BLaER1 (cell line): Measurements from ENCODE around the gene NAGS.
"Not testable (repeated sequence)": the region's sequence is repeated elsewhere in the genome, so short reads cannot be mapped to it uniquely, and the experiment has no call there.

Experiments
- H3K27ac ChIP-seq: shearing (Covaris generic); formaldehyde crosslinking; 2 replicates; pipeline ENCODE4 v1.8.1; 2022
- H3K27me3 ChIP-seq: shearing (Covaris generic); formaldehyde crosslinking; 2 replicates; pipeline ENCODE4 v1.8.1; 2022
- H3K36me3 ChIP-seq: shearing (Covaris generic); formaldehyde crosslinking; 2 replicates; pipeline ENCODE4 v1.8.1; 2022
- H3K4me1 ChIP-seq: shearing (Covaris generic); formaldehyde crosslinking; 2 replicates; pipeline ENCODE4 v1.8.1; 2022
- H3K4me2 ChIP-seq: shearing (Covaris generic); formaldehyde crosslinking; 2 replicates; pipeline ENCODE4 v1.8.1; 2022
- H3K4me3 ChIP-seq: shearing (Covaris generic); formaldehyde crosslinking; 2 replicates; pipeline ENCODE4 v1.8.1; 2022
- H3K9ac ChIP-seq: shearing (Covaris generic); formaldehyde crosslinking; 2 replicates; pipeline ENCODE4 v1.8.1; 2022
- H3K9me3 ChIP-seq: shearing (Covaris generic); formaldehyde crosslinking; 2 replicates; pipeline ENCODE4 v1.8.1; 2022
- H4K20me1 ChIP-seq: shearing (Covaris generic); formaldehyde crosslinking; 2 replicates; pipeline ENCODE4 v1.8.1; 2022
- Cebpa-rat ChIP-seq: shearing (Covaris generic); IDR thresholded peaks from 2 replicates; pipeline ENCODE4 v1.8.1; 2022

NAGS gene

DNA sequence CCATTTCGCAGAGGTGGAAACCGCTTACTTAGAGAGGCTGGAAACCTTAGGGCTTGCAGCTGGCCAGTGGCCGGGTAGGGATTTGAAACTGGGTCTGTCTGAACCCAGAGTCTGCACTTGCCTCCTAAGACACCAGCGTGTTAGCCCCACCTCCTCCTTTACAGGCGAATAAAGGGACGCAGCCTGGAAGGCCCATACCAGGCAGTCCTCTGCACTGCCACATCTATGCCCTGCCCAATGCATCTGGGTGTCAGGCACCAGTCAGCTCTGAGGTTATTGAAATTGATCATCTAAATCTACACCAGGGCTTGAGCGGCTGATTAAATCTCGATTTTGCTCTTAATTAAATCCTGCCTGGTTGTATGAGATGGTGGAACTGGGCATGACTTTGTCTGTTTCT, 19.9 kb upstream of the NAGS start:
- H3K27me3 ChIP-seq = peaks cover 34% of the 10 kb centered on the region
- H3K4me2 ChIP-seq = no peak overlapping the region
- H3K4me1 ChIP-seq = 0 out of 2 replicates have a peak, but pooled peaks cover 8% of the 10 kb centered on the region
- H3K9ac ChIP-seq = no peak overlapping the region
- TF ChIP-seq Cebpa-rat = no peak
- no peak overlapping the region for H3K27ac ChIP-seq
- no peak overlapping the region for H3K4me3 ChIP-seq
- H4K20me1 ChIP-seq = no peaks in the 10 kb centered on the region
- no peaks in the 10 kb centered on the region for H3K36me3 ChIP-seq
- H3K9me3 ChIP-seq = no peaks in the 10 kb centered on the region

- 0 out of 2 replicates have a peak, but pooled peaks cover 8% of the 10 kb centered on the region for H3K4me1 ChIP-seq
- H3K9me3 ChIP-seq = no peaks in the 10 kb centered on the region
- H4K20me1 ChIP-seq = no peaks in the 10 kb centered on the region
- no peak overlapping the region for H3K9ac ChIP-seq
- peaks cover 34% of the 10 kb centered on the region for H3K27me3 ChIP-seq
- no peak overlapping the region for H3K27ac ChIP-seq
- no peak for TF ChIP-seq Cebpa-rat
- H3K36me3 ChIP-seq = no peaks in the 10 kb centered on the region
- no peak overlapping the region for H3K4me2 ChIP-seq
- no peak overlapping the region for H3K4me3 ChIP-seq
These were observed 18.0 kb upstream of the NAGS start for GRCh38 chr17:43986225-43986981.

DNA sequence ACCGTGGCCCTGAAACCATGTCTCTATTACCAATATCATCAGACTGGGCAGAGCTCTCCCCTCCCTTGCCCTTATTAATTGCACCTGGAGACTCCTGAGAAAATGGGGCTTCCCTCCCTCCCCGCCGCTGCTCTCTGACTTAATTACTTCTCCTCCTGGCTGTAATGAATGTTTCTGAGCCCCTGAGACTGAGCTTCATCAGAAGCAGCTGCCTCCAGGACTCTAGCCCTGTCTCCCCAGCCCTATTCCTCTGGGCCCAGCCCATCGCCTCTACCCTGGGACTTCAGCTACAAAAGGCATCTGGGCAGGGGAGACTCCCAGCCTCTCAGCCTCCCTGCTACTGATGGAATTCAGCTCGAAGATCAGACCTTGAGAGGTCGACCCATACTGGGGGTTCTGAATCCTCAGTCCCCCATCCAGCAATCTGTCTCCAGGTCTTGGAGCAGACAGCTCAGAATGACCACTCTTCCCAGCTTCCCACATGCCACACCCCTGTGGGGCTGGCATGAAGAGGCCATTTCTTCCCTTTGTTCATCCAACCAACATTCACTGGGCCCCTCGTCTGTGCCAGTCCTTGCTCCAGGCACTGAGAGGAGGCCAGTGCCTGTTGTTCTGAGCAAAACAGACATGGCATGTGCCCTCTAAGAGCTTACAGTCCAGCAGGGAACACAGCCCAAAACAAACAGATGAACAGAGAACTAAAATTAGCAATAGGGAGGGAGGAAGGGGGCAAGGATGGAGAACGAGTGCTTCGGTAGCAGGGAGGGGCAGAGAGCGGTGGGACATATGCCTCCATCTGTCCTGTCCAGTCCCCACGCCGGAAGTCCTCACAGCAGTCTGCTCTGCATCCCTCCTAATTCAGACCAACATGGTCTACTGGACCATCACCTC, 17.0 kb upstream of the NAGS start:
- H3K9me3 ChIP-seq = no peaks in the 10 kb centered on the region
- 0 out of 2 replicates have a peak, but pooled peaks cover 8% of the 10 kb centered on the region for H3K4me1 ChIP-seq
- H4K20me1 ChIP-seq = no peaks in the 10 kb centered on the region
- H3K27ac ChIP-seq = no peak overlapping the region
- peaks cover 30% of the 10 kb centered on the region for H3K27me3 ChIP-seq
- no peak overlapping the region for H3K4me2 ChIP-seq
- H3K9ac ChIP-seq = no peak overlapping the region
- no peaks in the 10 kb centered on the region for H3K36me3 ChIP-seq
- TF ChIP-seq Cebpa-rat = no peak
- H3K4me3 ChIP-seq = no peak overlapping the region

GRCh38 chr17:43988301-43988700, 16.1 kb upstream of the NAGS start:
- 0 out of 2 replicates have a peak, but pooled peaks cover 8% of the 10 kb centered on the region for H3K4me1 ChIP-seq
- H3K27ac ChIP-seq = no peak overlapping the region
- no peak for TF ChIP-seq Cebpa-rat
- no peaks in the 10 kb centered on the region for H3K36me3 ChIP-seq
- peaks cover 21% of the 10 kb centered on the region for H3K27me3 ChIP-seq
- no peak overlapping the region for H3K9ac ChIP-seq
- H3K9me3 ChIP-seq = no peaks in the 10 kb centered on the region
- no peaks in the 10 kb centered on the region for H4K20me1 ChIP-seq
- H3K4me3 ChIP-seq = no peak overlapping the region
- no peak overlapping the region for H3K4me2 ChIP-seq

DNA sequence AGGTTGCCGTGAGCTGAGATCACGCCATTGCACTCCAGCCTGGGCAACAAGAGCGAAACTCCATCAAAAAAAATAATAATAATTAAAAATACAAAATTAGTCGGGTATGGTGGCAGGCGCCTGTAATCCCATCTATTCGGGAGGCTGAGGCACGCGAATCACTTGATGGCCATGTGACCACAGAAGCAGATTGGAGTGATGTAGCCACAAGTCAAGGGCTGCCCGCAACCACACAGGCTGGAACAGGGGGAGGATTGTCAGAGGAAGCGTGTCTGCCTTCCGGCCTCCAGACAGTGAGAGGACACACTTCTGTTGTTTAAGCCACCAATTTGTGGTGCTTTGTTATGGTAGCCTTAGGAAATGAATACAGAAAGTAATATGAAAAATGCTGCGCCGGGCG, 11.8 kb upstream of the NAGS start:
- Histone ChIP-seq H3K9ac (no peak overlapping the region), H3K27me3 (peaks cover 23% of the 10 kb centered on the region), H3K4me1 (no peaks in the 10 kb centered on the region)

GRCh38 chr17:43994272-43995149, 9.9 kb upstream of the NAGS start:
- H3K4me3 ChIP-seq = peak overlapping the region; percentile 44; the same call in 1 of the 2 replicates
- peak overlapping the region; percentile 60 for H3K4me2 ChIP-seq
- TF ChIP-seq Cebpa-rat = no peak
- peak overlapping the region; percentile 25; the same call in 1 of the 2 replicates for H3K9ac ChIP-seq
- no peaks in the 10 kb centered on the region for H3K4me1 ChIP-seq
- H3K9me3 ChIP-seq = no peaks in the 10 kb centered on the region
- H3K27ac ChIP-seq = no peak overlapping the region
- H3K36me3 ChIP-seq = no peaks in the 10 kb centered on the region
- H4K20me1 ChIP-seq = no peaks in the 10 kb centered on the region
- H3K27me3 ChIP-seq = peaks cover 23% of the 10 kb centered on the region

More for the DNA sequence above, 11.8 kb upstream of the NAGS start:
- Histone ChIP-seq H3K9me3 (no peaks in the 10 kb centered on the region), H3K27ac (no peak overlapping the region), H4K20me1 (no peaks in the 10 kb centered on the region), H3K36me3 (no peaks in the 10 kb centered on the region), H3K4me2 (no peak overlapping the region), H3K4me3 (no peak overlapping the region)
- TF ChIP-seq Cebpa-rat = no peak

- peak overlapping the region; percentile 44; the same call in 1 of the 2 replicates for H3K4me3 ChIP-seq
- no peaks in the 10 kb centered on the region for H3K4me1 ChIP-seq
- no peaks in the 10 kb centered on the region for H4K20me1 ChIP-seq
- no peaks in the 10 kb centered on the region for H3K9me3 ChIP-seq
- H3K27ac ChIP-seq = no peak overlapping the region
- H3K4me2 ChIP-seq = peak overlapping the region; percentile 60
- H3K36me3 ChIP-seq = no peaks in the 10 kb centered on the region
- peaks cover 23% of the 10 kb centered on the region for H3K27me3 ChIP-seq
- no peak overlapping the region for H3K9ac ChIP-seq
- TF ChIP-seq Cebpa-rat = no peak
These were observed 9.3 kb upstream of the NAGS start for GRCh38 chr17:43995150-43995471.

DNA sequence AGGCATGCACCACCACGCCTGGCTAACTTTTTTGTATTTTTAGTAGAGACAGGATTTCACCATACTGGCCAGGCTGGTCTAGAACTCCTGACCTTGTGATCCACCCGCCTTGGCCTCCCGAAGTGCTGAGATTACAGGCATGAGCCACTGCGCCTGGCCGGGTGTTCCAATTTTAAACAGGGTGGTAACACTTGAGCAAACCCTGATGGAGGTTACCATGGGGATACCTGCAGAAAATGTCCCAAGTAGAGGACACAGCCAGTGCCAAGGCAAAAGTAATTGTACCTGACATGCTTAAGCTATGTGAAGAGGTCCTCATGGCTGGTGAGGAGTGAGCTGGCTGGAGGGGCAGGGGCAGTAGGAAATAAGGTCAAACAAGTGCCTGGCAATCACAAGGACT, 7.2 kb upstream of the NAGS start:
- not testable (repeated sequence) for H3K4me3 ChIP-seq, H3K27ac ChIP-seq, H3K9me3 ChIP-seq, H4K20me1 ChIP-seq, H3K36me3 ChIP-seq, H3K4me2 ChIP-seq, H3K4me1 ChIP-seq, H3K9ac ChIP-seq
- peaks cover 38% of the 10 kb centered on the region for H3K27me3 ChIP-seq

DNA sequence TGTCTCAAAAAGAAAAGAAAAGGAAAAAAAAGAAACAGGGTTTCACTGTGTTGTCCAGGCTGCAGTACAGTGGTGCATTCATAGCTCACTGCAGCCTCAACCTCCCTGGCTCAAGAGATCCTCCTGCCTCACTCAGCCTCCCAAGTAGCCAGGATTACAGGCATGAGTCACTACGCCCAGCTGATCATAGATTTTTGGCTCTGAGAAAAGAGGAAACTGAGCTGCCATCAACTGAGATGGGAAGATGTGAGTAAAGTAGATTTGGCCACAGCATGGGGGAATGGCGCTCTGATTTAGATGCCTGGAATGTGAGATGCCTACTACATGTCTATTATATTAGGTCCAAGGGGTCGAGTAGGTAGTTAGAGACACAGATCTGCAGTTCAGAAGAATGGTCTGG, 5.9 kb upstream of the NAGS start:
- Histone ChIP-seq H3K27me3 (peaks cover 52% of the 10 kb centered on the region), H3K4me1 (no peaks in the 10 kb centered on the region), H3K9ac (no peak overlapping the region), H4K20me1 (no peaks in the 10 kb centered on the region), H3K9me3 (no peaks in the 10 kb centered on the region), H3K4me2 (no peak overlapping the region), H3K36me3 (no peaks in the 10 kb centered on the region), H3K4me3 (no peak overlapping the region), H3K27ac (no peak overlapping the region)
- TF ChIP-seq Cebpa-rat = no peak
